PC-3 (cell line): ENCODE data around the gene PTGES2.
"Not testable (repeated sequence)": the region's sequence is repeated elsewhere in the genome, so short reads cannot be mapped to it uniquely, and the experiment has no call there.

ENCODE experiments used
- EZH2 ChIP-seq: fragments of 300-600 bp; sonication (generic); IDR thresholded peaks from one replicate; pipeline ENCODE4 v1.6.1; 2017; ENCODE audit warnings: antibody characterized with exemption, mild to moderate bottlenecking, low read length; ENCODE audit not compliant: unreplicated experiment
- EZH2phosphoT487 ChIP-seq: fragments of 300-600 bp; sonication (generic); IDR thresholded peaks from 2 replicates; pipeline ENCODE4 v1.6.1; 2018; ENCODE audit warnings: mild to moderate bottlenecking, antibody characterized with exemption, low read length, borderline replicate concordance

GRCh38 chr9:128071475-128071874, 56.1 kb downstream of the PTGES2 start:
- TF ChIP-seq EZH2phosphoT487, EZH2: not testable (repeated sequence)
